ENCODE results near the gene CASQ2. TPM values are rescaled to one million over a fixed set of nuclear protein-coding genes. Genes with fewer than 3 reads are reported as not detected.

CASQ2 gene
- total and polyA plus RNA-seq, 2 of the 4 experiments (the other 2 are of a cell fraction): not detected

GRCh38 chr1:115672224-115673009, 96.1 kb downstream of the CASQ2 start:
- Histone ChIP-seq H2AK5ac (ENCODE audit: low read depth, low read length) (no peak overlapping the region), H3K79me1 (ENCODE audit: low read depth in 1 of 2, low read length in 2 of 2) (peaks cover 6 to 32% of the 10 kb centered on the region in 2 experiments; a peak in 3 of 4 replicates), H3K9me1 (ENCODE audit: insufficient read depth, low read length) (peaks cover 13% of the 10 kb centered on the region; the same call in 1 of the 2 replicates), H3K9ac (ENCODE audit: low read depth, low read length) (no peak overlapping the region), H2AK9ac (replicated peaks; ENCODE audit: low read depth, low read length, poor library complexity) (no peak overlapping the region), H3K23ac (ENCODE audit: low read depth, low read length) (no peak overlapping the region), H2BK120ac (ENCODE audit: low read depth, low read length) (no peak overlapping the region), H3K4me3 (ENCODE audit: insufficient read depth, low read depth, low read length) (no peak overlapping the region), H2AFZ (replicated peaks; ENCODE audit: low read length, poor library complexity) (no peak overlapping the region), H2BK20ac (ENCODE audit: low read depth, low read length) (no peak overlapping the region), H4K91ac (ENCODE audit: insufficient read depth, low read depth, low read length) (no peak overlapping the region), H3K27me3 (ENCODE audit: control insufficient read depth, insufficient read depth, low read length) (no peaks in the 10 kb centered on the region), H3K27ac (ENCODE audit: insufficient read depth, low read length) (no peak overlapping the region), H3K36me3 (ENCODE audit: control insufficient read depth, insufficient read depth, low read length) (peaks cover under 1% of the 10 kb centered on the region; the same call in 1 of the 2 replicates), H3K18ac (ENCODE audit: low read depth, low read length) (no peak overlapping the region), H2BK5ac (ENCODE audit: low read depth, low read length, poor library complexity, severe bottlenecking) (no peak overlapping the region), H3K14ac (replicated peaks; ENCODE audit: low read depth, low read length) (no peak overlapping the region), H4K8ac (ENCODE audit: low read depth in 2 of 2, low read length in 2 of 2) (no peak overlapping the region), H4K20me1 (ENCODE audit: insufficient read depth, low read length) (peaks cover 6% of the 10 kb centered on the region; the same call in 1 of the 2 replicates), H3K9me3 (ENCODE audit: control insufficient read depth, insufficient read depth, low read length) (peaks cover 5% of the 10 kb centered on the region; the same call in 1 of the 2 replicates), H3K56ac (ENCODE audit: extremely low read depth, insufficient read depth, low read length) (no peak overlapping the region), H4K5ac (ENCODE audit: low read depth, low read length) (no peak overlapping the region), H3K4ac (ENCODE audit: low read depth, low read length) (0 out of 2 replicates have a peak overlapping the region, but pooled peaks have one; percentile 9), H2BK15ac (ENCODE audit: low read depth, low read length) (no peak overlapping the region), H3K4me1 (ENCODE audit: control insufficient read depth, insufficient read depth, low read length) (peaks cover 19% of the 10 kb centered on the region), H3K4me2 (ENCODE audit: low read depth, low read length) (no peak overlapping the region)
- no TSS peak for BruUV-seq (replicated peaks)
- POLR2A ChIA-PET (ENCODE audit: unreplicated experiment): no interaction called here
- dilution Hi-C loops (cut with HindIII; ENCODE audit: low sequenced_read_pairs, unreplicated experiment) (no loop called here), in situ Hi-C loops (cut with MboI; ENCODE audit: low sequenced_read_pairs) (no loop called here), intact Hi-C loops (cut with micrococcal nuclease) (no loop called here)
- CTCF ChIA-PET: interaction anchor here (0.6 to 0.9 kb wide), 2 partner anchors 35 to 617 kb away, joined by 3 to 5 read pairs; no protein-coding TSS in a partner anchor
- TF ChIP-seq ELK1 (IDR thresholded peaks at IDR 0.05; ENCODE audit: borderline replicate concordance, low read depth, low read length) (no peak), RFX5 (IDR thresholded peaks at IDR 0.05; ENCODE audit: low read depth, low read length) (no peak), MAZ (IDR thresholded peaks at IDR 0.05; ENCODE audit: borderline replicate concordance, low read depth, low read length) (no peak), CTCF (conservative IDR thresholded peaks at IDR 0.05; ENCODE audit: low read depth, low read length) (no peak), BHLHE40 (IDR thresholded peaks at IDR 0.05; ENCODE audit: low read depth, low read length) (no peak), FOS (IDR thresholded peaks at IDR 0.05; ENCODE audit: low read depth, low read length) (no peak), CEBPB (IDR thresholded peaks at IDR 0.05; ENCODE audit: low read depth, low read length) (no peak), MXI1 (IDR thresholded peaks at IDR 0.05; ENCODE audit: borderline replicate concordance, low read depth, low read length) (no peak), NFE2L2 (IDR thresholded peaks at IDR 0.05; ENCODE audit: low read depth, low read length) (no peak), SMC3 (IDR thresholded peaks at IDR 0.05; ENCODE audit: low read depth, low read length) (no peak), CHD1 (IDR thresholded peaks at IDR 0.05; ENCODE audit: low read depth, low read length) (no peak), USF2 (IDR thresholded peaks at IDR 0.05; ENCODE audit: low read depth, low read length) (no peak), POLR2A (IDR thresholded peaks at IDR 0.05; ENCODE audit: low read depth, low read length) (no peak)
- WGBS, 2 experiments (ENCODE audit: extremely low coverage in 2 of 2, insufficient read length in 1 of 2): 89% methylated on average over 6 of the region's 13 CpGs; no CpG with 5 or more reads in 1 of the 2 experiments
- DNase-seq: no peak
- ATAC-seq (ENCODE audit: low read depth): no peak

All from IMR-90 (cell line).